GM18870 (cell line): ENCODE data around the gene PRDM16.

ENCODE experiments used
- ATAC-seq: cut with Tn5 transposase; IDR thresholded peaks from one replicate; pipeline ENCODE4 v1.9.1; 2021; ENCODE audit warnings: moderate library complexity; ENCODE audit not compliant: unreplicated experiment

PRDM16 gene

DNA sequence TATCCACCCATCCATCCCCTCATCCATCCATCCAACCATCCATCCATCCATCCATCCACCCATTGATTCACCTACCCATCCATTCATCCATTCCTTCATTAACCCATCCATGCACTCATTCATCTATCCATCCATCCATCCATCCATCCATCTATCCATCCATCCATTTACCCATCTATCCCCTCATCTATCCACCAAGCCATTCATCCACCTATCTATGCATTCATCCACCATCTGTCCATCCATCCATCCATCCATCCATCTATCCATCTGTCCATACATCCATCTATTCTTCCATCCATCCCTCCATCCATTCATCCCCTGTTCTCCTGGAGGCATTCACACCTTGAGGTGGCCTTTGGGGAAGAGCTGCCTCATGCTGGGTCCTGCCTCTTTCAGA, 107.0 kb downstream of the PRDM16 start:
- no peak for ATAC-seq

GRCh38 chr1:3176820-3177219, 107.8 kb downstream of the PRDM16 start:
- ATAC-seq, result no peak

DNA sequence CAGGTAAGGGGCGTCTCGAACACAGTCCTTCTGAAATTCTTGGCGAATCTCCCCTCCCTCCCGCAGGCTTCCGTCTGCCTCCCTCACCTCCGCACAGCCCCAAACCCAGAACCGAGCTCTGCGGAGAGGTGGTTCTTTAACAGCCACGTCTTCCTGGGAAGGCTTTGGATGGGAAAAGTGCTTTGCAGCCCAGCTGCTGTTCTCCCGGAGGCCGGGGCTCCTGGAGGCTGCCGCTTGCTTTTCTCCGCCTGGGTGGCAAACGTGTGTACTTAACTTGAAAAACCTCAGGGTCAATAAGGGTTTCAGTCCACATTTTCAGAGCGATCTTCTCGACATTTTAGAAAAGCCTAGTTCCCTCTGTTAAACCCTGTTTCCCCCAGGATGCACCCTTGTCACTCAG, 109.3 kb downstream of the PRDM16 start:
- no peak for ATAC-seq

- no peak for ATAC-seq
These were observed 110.5 kb downstream of the PRDM16 start for GRCh38 chr1:3179471-3179870.

DNA sequence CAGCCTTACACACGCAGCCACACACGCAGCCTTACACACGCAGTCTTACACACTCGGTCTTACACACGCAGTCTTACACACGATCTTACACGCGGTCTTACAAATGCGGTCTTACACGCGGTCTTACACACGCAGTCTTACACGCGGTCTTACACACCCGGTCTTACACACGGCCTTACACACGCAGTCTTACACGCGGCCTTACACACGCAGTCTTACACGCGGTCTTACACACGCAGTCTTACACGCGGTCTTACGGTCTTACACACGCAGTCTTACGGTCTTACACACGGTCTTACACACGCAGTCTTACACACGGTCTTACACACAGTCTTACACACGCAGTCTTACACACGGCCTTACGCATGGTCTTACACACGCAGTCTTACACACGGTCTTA, 111.9 kb downstream of the PRDM16 start:
- ATAC-seq, result no peak

GRCh38 chr1:3181956-3182355, 113.0 kb downstream of the PRDM16 start:
- ATAC-seq, result no peak

DNA sequence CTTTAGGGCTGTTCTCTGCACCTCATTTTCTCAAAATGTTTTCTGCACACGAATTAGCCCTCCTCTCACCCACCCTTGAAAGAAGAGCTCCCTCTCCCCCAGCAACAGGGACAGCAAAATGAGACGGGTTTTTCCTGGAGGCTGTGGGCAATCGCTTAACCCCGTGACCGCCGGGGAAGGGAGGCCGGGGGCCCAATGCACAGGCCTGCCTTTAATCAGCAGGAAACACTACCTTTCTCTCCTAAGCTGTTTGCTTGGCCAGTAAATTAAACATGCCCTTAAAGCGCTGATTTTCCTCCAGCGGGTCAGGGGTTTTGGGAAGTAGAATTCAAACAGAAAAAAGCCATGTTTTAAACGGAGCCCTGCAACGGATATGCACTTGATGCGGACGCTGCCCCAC, 114.4 kb downstream of the PRDM16 start:
- no peak for ATAC-seq

DNA sequence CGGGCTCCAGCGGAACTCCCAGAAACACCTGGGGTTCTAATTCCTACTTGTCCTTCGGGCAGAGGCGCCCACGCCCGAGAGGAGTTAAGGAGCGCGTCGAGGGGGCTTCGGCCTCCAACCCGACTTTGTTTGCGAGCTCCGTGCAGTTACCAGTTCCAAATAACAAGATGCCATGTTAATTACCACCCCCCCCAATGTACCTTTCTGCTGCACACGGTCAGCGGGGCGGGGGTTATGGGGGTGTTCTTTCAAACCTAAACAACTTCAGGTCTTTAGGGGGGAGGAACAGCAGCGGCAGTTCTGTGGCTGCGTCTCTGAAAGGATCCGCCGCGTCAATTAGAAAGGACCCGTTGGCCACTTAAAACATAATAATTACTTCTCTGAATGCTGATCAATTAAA, 114.8 kb downstream of the PRDM16 start:
- ATAC-seq, result no peak

- ATAC-seq, result no peak
These were observed 115.7 kb downstream of the PRDM16 start for GRCh38 chr1:3184666-3185065.

DNA sequence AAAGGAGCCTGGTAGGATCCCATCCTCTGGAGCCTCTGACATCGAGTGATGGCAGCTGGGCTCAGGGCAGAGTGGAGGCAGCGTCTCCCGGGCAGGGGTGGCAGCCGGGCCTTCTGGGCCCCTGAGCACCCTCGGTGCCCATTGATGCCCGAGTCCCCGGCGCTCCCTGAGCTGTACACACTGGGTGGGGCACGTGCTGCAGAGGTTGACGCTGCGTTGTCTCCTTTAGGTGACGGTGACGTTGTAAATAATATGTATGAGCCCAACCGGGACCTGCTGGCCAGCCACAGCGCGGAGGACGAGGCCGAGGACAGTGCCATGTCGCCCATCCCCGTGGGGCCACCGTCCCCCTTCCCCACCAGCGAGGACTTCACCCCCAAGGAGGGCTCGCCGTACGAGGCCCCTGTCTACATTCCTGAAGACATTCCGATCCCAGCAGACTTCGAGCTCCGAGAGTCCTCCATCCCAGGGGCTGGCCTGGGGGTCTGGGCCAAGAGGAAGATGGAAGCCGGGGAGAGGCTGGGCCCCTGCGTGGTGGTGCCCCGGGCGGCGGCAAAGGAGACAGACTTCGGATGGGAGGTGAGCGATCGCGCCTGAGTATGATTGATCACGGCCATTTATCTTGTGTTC, 117.0 kb downstream of the PRDM16 start:
- ATAC-seq, result no peak

- ATAC-seq, result no peak
These were observed 117.5 kb downstream of the PRDM16 start for GRCh38 chr1:3186526-3186921.

GRCh38 chr1:3187415-3188149, 118.6 kb downstream of the PRDM16 start:
- no peak for ATAC-seq

GRCh38 chr1:3188150-3188971, 119.4 kb downstream of the PRDM16 start:
- no peak for ATAC-seq

DNA sequence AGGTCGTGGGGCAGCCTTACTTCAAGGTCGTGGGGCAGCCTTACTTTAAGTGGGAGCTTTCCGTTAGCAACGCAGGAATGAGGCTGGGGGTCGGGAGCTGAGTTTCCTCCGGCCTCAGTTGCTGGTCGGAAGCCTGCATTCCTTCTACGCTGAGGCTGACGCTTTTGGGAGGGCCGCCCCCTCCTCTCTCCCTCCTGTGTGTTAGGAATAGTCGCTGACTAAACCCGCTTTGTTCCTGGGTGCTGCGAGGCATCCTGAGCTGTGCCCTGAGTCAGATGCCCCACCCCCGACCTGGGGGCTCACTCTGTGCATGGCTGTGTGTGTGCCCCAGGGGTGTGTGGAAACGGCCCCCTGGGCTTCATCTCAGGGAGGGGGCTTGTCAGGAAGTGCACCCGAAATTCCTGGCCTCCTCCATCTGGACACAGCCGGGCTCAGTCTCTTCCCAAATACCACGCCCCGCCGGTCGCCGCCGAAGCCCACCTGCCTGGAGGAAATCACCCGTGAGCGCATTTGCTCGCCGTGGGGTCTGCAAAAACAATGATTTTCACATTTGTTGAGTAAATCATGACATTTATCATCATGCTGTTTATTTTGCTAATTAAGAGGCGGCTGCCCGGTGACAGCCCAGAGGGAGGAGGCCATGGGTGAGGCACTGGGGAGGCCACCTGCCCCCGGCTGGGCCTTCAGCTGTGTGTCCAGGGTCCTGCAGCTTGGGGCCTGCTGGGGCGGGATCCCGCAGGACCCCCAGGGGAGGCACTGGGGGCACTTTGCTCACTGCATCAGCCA, 121.4 kb downstream of the PRDM16 start:
- no peak for ATAC-seq

DNA sequence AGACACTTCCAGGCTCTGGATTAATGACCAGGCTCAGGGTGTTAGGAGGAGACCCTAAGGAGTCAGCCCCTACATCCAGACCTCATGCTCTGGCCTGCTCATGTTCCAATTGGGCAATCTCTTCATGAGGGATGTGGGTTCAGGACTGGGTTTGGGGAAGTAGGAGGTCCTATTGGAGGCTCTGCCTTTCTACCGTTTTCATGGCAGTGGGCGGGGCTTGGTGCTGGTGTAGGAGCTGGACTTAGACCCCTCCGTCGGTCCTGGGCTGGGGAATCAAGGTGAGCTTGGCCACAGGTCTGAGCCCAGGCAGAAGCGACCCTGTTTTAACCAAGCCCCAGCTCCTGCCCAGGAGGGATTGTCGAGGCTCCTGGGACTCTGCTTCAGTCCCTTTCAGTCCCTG, 123.4 kb downstream of the PRDM16 start:
- ATAC-seq, result no peak

- no peak for ATAC-seq
These were observed 123.8 kb downstream of the PRDM16 start for GRCh38 chr1:3192825-3193224.

- ATAC-seq, result no peak
These were observed 124.8 kb downstream of the PRDM16 start for GRCh38 chr1:3193811-3194210.

DNA sequence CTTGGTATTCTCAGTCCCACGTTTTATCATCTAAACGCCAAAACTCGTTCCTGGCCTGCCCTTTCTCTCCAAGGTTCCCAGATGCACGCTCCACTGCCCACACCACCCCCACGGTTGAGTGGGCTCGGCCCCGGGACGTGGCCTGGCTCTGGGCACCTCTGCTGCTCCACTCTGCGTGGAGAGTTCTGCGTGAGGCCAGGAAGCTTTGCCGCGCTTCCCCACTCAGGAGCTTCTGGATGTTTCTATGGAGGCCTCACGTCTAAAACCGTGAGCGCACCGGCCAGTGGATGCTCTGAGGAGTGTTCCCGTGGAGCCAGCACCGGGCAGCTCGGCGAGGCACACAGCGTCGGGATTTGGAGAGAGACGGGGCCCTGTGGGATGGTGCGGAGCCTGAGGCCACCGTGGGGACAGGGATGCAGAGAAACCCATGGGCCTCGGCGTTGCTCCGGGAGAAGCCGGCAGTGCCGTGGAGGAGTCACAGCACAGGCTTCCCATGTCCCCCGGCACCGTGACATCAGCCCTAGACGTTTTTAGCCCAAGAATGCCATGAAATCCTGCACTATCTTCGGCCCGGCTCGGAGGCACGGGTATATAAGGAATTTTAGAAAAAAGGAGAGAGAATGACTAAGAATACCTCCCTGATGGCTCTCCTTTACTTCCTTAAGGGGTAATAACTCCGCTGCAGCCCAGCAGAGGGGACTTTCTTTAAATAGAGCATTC, 125.9 kb downstream of the PRDM16 start:
- no peak for ATAC-seq

- ATAC-seq, result no peak
These were observed 126.4 kb downstream of the PRDM16 start for GRCh38 chr1:3195480-3195815.

DNA sequence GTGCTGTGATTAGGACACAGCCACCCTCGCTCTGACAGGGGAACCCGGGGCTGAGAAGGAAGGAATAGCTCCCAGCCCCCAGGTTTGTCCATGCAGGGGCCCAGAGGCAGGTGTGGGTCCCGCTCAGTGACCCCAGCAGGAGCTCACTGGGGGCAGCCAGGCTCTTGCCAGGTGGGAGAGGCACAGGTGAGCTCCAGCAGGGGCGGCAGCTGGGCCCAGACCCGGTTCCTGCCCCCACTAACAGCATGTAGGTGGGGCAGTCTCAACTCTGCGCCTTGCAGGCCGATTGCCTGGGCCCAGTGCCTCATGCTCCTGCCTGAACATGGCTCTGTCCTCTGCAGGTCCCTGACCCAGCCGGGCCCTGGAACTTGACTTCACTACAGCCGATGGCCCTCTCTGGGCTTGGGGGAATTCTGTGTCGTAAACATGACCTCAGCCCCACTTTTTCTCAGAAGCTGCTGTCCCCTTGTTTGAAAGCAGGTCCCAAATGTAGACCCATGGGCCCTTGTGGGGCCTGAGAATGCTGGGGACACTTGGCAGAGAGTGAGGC, 127.0 kb downstream of the PRDM16 start:
- no peak for ATAC-seq
